HL-60 (cell line): Measurements from ENCODE around the gene MYH15.

Experiments
- GABPA ChIP-seq: IDR thresholded peaks from 2 replicates; pipeline ENCODE4 v1.6.1; 2012; ENCODE audit warnings: low read depth
- POLR2AphosphoS5 ChIP-seq: IDR thresholded peaks from 2 replicates; pipeline ENCODE4 v1.6.1; 2012; ENCODE audit warnings: low read depth
- SPI1 ChIP-seq: IDR thresholded peaks from 2 replicates; pipeline ENCODE4 v1.6.1; 2012; ENCODE audit warnings: low read depth, mild to moderate bottlenecking, borderline replicate concordance
- TF ChIP-seq, protein P1 (sequence below): IDR thresholded peaks from one replicate; pipeline ENCODE4 v1.5.1; 2011; ENCODE audit warnings: low read length, control low read depth, inconsistent platforms; ENCODE audit not compliant: insufficient read depth
- TF ChIP-seq, protein P2 (sequence below): IDR thresholded peaks from 2 replicates; pipeline ENCODE4 v1.6.1; 2012; ENCODE audit warnings: low read depth; ENCODE audit not compliant: insufficient replicate concordance

DNA sequence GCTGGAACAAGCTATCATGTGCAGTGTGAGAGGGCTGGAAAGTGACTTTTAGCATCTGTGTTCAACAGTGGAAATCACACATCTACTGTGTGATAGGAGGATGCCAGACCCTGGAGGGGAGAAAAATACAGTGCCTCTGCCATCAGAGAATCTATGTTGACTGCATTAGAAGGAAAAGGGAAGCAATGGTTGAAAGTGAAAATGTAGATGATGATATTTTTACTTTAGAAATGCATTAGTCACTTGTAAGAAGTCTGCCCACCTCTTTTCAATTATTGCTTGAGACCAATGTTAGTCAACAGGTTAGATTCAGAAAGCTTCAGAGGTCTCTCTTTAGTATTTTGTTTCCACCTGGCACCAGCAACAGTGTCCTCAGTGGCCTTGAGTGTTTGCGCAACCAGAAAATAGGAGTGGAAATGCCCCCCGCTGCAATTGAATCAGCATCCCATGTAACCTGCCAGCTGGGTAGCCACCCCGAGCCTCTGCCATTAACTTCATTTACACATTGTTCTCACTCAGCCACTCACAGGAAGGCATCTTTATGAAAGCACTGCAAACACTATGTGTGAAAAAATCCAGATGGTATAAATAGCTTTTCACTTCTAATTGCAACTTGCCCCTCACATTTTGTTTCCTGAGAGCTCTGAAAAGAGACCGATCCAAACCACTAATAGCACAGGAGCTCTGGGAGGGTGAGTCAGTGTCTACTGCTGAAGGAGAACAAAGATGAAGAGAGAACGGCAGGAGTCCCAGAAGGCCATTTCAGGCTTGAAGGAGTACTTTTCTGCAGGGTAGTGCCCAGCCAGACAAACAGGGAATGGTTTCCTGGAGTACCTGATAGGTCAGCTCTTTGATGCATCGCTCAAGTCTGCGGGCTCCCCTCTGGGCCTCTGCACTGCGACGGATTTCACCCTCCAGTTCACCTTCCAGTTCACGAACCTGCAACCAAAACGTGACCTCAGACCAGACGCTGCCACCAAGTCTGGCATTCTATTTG lies 122.0 kb downstream of the MYH15 start:
- TF ChIP-seq, protein P1, sequence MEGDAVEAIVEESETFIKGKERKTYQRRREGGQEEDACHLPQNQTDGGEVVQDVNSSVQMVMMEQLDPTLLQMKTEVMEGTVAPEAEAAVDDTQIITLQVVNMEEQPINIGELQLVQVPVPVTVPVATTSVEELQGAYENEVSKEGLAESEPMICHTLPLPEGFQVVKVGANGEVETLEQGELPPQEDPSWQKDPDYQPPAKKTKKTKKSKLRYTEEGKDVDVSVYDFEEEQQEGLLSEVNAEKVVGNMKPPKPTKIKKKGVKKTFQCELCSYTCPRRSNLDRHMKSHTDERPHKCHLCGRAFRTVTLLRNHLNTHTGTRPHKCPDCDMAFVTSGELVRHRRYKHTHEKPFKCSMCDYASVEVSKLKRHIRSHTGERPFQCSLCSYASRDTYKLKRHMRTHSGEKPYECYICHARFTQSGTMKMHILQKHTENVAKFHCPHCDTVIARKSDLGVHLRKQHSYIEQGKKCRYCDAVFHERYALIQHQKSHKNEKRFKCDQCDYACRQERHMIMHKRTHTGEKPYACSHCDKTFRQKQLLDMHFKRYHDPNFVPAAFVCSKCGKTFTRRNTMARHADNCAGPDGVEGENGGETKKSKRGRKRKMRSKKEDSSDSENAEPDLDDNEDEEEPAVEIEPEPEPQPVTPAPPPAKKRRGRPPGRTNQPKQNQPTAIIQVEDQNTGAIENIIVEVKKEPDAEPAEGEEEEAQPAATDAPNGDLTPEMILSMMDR = no peak
- TF ChIP-seq POLR2AphosphoS5 (no peak), SPI1 (no peak), GABPA (no peak)
- TF ChIP-seq, protein P2, sequence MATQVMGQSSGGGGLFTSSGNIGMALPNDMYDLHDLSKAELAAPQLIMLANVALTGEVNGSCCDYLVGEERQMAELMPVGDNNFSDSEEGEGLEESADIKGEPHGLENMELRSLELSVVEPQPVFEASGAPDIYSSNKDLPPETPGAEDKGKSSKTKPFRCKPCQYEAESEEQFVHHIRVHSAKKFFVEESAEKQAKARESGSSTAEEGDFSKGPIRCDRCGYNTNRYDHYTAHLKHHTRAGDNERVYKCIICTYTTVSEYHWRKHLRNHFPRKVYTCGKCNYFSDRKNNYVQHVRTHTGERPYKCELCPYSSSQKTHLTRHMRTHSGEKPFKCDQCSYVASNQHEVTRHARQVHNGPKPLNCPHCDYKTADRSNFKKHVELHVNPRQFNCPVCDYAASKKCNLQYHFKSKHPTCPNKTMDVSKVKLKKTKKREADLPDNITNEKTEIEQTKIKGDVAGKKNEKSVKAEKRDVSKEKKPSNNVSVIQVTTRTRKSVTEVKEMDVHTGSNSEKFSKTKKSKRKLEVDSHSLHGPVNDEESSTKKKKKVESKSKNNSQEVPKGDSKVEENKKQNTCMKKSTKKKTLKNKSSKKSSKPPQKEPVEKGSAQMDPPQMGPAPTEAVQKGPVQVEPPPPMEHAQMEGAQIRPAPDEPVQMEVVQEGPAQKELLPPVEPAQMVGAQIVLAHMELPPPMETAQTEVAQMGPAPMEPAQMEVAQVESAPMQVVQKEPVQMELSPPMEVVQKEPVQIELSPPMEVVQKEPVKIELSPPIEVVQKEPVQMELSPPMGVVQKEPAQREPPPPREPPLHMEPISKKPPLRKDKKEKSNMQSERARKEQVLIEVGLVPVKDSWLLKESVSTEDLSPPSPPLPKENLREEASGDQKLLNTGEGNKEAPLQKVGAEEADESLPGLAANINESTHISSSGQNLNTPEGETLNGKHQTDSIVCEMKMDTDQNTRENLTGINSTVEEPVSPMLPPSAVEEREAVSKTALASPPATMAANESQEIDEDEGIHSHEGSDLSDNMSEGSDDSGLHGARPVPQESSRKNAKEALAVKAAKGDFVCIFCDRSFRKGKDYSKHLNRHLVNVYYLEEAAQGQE = no peak
